Smooth muscle cell (in vitro differentiated cells): ENCODE results near the gene ZFPM1. TPM values are rescaled to one million over a fixed set of nuclear protein-coding genes. Genes with fewer than 3 reads are reported as not detected.

Experiments used
- DNase-seq: peaks from one replicate; lab custom pipeline; 2025; ENCODE audit not compliant: unreplicated experiment; lab: John Stamatoyannopoulos, UW
- H2AFZ ChIP-seq: fragments of 200-600 bp; sonication (generic); 2 replicates; pipeline ENCODE4 v1.6.0; 2016; ENCODE audit warnings: antibody characterized with exemption, low read depth, mild to moderate bottlenecking
- H3F3A ChIP-seq: fragments of 200-600 bp; sonication (generic); 2 replicates; pipeline ENCODE4 v1.6.0; 2017; ENCODE audit warnings: antibody characterized with exemption, low read depth
- H3K27ac ChIP-seq: fragments of 200-600 bp; sonication (generic); 2 replicates; pipeline ENCODE4 v1.5.1; 2016; ENCODE audit warnings: low read depth, mild to moderate bottlenecking
- H3K27me3 ChIP-seq: fragments of 200-600 bp; sonication (generic); 2 replicates; pipeline ENCODE4 v1.6.1; 2016; ENCODE audit warnings: low read depth, mild to moderate bottlenecking
- H3K36me3 ChIP-seq: fragments of 200-600 bp; sonication (generic); 2 replicates; pipeline ENCODE4 v1.5.1; 2016; ENCODE audit warnings: low read depth
- H3K4me1 ChIP-seq: fragments of 200-600 bp; sonication (generic); 2 replicates; pipeline ENCODE4 v1.5.1; 2016; ENCODE audit warnings: low read depth
- H3K4me2 ChIP-seq: fragments of 200-600 bp; sonication (generic); 2 replicates; pipeline ENCODE4 v1.6.0; 2016; ENCODE audit warnings: mild to moderate bottlenecking
- H3K4me3 ChIP-seq: fragments of 200-600 bp; sonication (generic); 2 replicates; pipeline ENCODE4 v1.5.1; 2016; ENCODE audit warnings: mild to moderate bottlenecking
- H3K79me2 ChIP-seq: fragments of 200-600 bp; sonication (generic); 2 replicates; pipeline ENCODE4 v1.6.0; 2016; ENCODE audit warnings: low read depth, mild to moderate bottlenecking
- H3K9ac ChIP-seq: fragments of 200-600 bp; sonication (generic); 2 replicates; pipeline ENCODE4 v1.6.0; 2016; ENCODE audit warnings: low read depth
- H3K9me3 ChIP-seq: fragments of 200-600 bp; sonication (generic); replicated peaks from 2 replicates; pipeline ENCODE4 v1.5.1; 2016; ENCODE audit warnings: low read depth
- H4K20me1 ChIP-seq: fragments of 200-600 bp; sonication (generic); 2 replicates; pipeline ENCODE4 v1.6.0; 2016; ENCODE audit warnings: low read depth
- CTCF ChIP-seq: fragments of 200-600 bp; sonication (generic); IDR thresholded peaks from 2 replicates; pipeline ENCODE4 v1.5.1; 2017; ENCODE audit warnings: borderline replicate concordance, mild to moderate bottlenecking, antibody characterized with exemption; ENCODE audit not compliant: insufficient read depth, poor library complexity, severe bottlenecking
- WGBS: methylation state at CpG from one replicate; pipeline ENCODE4 v1.1.7; 2016; ENCODE audit warnings: low lambda C conversion rate; 5-methylcytosine and 5-hydroxymethylcytosine counted together
- polyA plus RNA-seq: library from polyadenylated mRNA; unstranded; fragments of >200 nt; fragmentation: Nextera tagmentation; extraction: Ambion mirVana; gene quantifications from 2 replicates; pipeline ENCODE4 v1.2.1, GENCODE V29; 2016
- total RNA-seq: library from RNA; depleted of rRNA; stranded (reverse); fragments of >200 nt; gene quantifications from 2 replicates; pipeline ENCODE4 v1.2.3, GENCODE V29; 2014

Gene ZFPM1
- total and polyA plus RNA-seq, 2 experiments from 2014 or later, result 0.99 to 4.9 TPM

DNA sequence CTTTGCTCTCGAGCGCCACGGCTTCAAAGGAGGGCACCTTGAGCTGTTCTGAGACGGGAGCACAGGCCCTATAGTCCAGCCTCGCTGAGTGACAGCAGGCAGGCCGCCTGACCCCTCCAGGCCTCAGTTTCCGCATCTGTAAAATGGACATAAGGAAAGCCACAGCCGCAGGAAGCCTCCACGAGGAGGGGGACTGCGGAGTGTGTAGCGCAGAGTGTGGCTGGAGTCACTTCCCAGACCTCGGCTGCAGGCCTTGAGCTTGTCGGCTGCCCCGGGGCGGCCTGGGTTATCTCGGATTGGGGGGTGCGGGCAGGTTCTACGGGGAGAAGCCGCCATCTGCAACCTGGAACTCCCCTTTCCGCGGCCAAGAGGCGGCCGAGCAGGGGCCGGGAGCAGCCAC is 40.8 kb downstream of the ZFPM1 start:
- no peak for TF ChIP-seq CTCF
- H2AFZ ChIP-seq, result no peak overlapping the region

GRCh38 chr16:88494335-88495154 is 41.5 kb downstream of the ZFPM1 start:
- DNase-seq, result no peak
- no peak for TF ChIP-seq CTCF
- Histone ChIP-seq H3K36me3 (no peaks in the 10 kb centered on the region), H3K27ac (no peak overlapping the region), H3K4me3 (no peak overlapping the region), H3K27me3 (no peaks in the 10 kb centered on the region), H3K4me1 (no peaks in the 10 kb centered on the region), H3K4me2 (no peak overlapping the region), H3F3A (no peaks in the 10 kb centered on the region), H3K9ac (no peak overlapping the region), H3K79me2 (no peaks in the 10 kb centered on the region), H4K20me1 (peaks cover 71% of the 10 kb centered on the region), H2AFZ (no peak overlapping the region), H3K9me3 (no peaks in the 10 kb centered on the region)
- WGBS, result 89% methylated on average over 37 of the region's 43 CpGs

More for the DNA sequence above, 40.8 kb downstream of the ZFPM1 start:
- no peak overlapping the region for H3K4me3 ChIP-seq
- 95% methylated on average over 24 of the region's 24 CpGs for WGBS
- no peaks in the 10 kb centered on the region for H3K27me3 ChIP-seq
- H3K4me2 ChIP-seq, result no peak overlapping the region
- DNase-seq, result no peak
- H3K4me1 ChIP-seq, result no peaks in the 10 kb centered on the region
- H4K20me1 ChIP-seq, result peaks cover 68% of the 10 kb centered on the region
- no peak overlapping the region for H3K9ac ChIP-seq
- H3K79me2 ChIP-seq, result no peaks in the 10 kb centered on the region
- no peak overlapping the region for H3K27ac ChIP-seq
- no peaks in the 10 kb centered on the region for H3F3A ChIP-seq
- H3K36me3 ChIP-seq, result no peaks in the 10 kb centered on the region
- no peaks in the 10 kb centered on the region for H3K9me3 ChIP-seq

DNA sequence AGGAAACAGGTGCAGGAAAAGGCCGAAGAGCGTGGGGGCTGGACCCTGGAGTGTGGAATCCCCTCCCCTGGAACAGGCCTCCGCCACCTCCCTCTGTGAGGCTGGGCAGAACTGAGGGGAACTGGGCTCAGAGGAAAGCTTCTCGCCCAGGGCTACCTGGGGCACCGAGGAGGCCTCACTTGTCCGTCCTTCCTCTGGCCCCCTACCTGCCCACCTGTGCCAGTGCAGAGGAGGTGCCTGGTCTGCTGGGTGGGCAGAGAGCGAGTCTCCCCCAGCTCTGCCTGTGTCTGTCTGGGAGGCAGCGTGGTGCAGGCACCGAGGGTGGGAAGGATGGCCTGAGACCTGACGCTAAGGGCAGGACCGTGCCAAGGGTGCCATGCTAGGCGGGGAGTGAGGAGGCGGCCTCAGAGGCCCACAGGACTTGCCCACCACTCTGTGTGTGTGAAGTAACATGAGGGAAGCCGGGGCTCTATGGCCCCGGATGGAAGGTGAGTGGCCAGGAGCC is 42.2 kb downstream of the ZFPM1 start:
- Histone ChIP-seq H3K27ac (no peak overlapping the region), H4K20me1 (peaks cover 77% of the 10 kb centered on the region), H3K4me3 (no peak overlapping the region), H3K27me3 (no peaks in the 10 kb centered on the region), H3K9me3 (no peaks in the 10 kb centered on the region), H3K36me3 (no peaks in the 10 kb centered on the region), H3K4me1 (no peaks in the 10 kb centered on the region), H3F3A (no peaks in the 10 kb centered on the region), H3K79me2 (no peaks in the 10 kb centered on the region), H2AFZ (no peak overlapping the region), H3K9ac (no peak overlapping the region), H3K4me2 (no peak overlapping the region)
- DNase-seq, result no peak
- TF ChIP-seq CTCF, result no peak
- 93% methylated on average over 15 of the region's 15 CpGs for WGBS
